ENCODE measurements around the gene SLC22A3. TPM values are rescaled to one million over a fixed set of nuclear protein-coding genes. Genes with fewer than 3 reads are reported as not detected.

SLC22A3 gene
- total RNA-seq, 3 donors from 2014 or later (not counting 1 experiment from before 2014, with no cell fraction given): not detected

DNA sequence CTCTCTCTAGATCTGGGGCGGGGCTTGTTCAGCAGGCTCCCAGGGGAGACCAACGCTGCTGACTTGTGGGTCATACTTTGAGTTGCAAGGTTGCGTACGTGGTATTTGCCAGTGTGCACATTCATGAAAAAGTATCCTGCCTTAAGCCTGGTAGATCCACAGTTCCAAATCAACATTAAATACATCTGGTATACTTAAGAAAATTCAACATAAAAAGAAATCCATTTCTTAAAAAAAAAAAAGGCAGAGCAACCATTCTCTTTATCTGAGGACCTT, 81.4 kb downstream of the SLC22A3 start:
- TF ChIP-seq, protein P1, sequence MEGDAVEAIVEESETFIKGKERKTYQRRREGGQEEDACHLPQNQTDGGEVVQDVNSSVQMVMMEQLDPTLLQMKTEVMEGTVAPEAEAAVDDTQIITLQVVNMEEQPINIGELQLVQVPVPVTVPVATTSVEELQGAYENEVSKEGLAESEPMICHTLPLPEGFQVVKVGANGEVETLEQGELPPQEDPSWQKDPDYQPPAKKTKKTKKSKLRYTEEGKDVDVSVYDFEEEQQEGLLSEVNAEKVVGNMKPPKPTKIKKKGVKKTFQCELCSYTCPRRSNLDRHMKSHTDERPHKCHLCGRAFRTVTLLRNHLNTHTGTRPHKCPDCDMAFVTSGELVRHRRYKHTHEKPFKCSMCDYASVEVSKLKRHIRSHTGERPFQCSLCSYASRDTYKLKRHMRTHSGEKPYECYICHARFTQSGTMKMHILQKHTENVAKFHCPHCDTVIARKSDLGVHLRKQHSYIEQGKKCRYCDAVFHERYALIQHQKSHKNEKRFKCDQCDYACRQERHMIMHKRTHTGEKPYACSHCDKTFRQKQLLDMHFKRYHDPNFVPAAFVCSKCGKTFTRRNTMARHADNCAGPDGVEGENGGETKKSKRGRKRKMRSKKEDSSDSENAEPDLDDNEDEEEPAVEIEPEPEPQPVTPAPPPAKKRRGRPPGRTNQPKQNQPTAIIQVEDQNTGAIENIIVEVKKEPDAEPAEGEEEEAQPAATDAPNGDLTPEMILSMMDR (IDR thresholded peaks at IDR 0.05): no peak
- Histone ChIP-seq H3K27me3 (ENCODE audit: control insufficient read depth, insufficient read depth, low read length) (peaks cover 7% of the 10 kb centered on the region), H3K9me3 (ENCODE audit: control insufficient read depth, insufficient read depth, low read length) (no peaks in the 10 kb centered on the region), H3K4me1 (ENCODE audit: control insufficient read depth, insufficient read depth, low read length) (no peaks in the 10 kb centered on the region), H3K4me3 (ENCODE audit: low read length) (no peak overlapping the region), H3K27ac (ENCODE audit: low read length) (no peak overlapping the region), H3K36me3 (ENCODE audit: control insufficient read depth, insufficient read depth, low read length) (no peaks in the 10 kb centered on the region)
- intact Hi-C loops (cut with micrococcal nuclease): no loop called here
- Mint-ChIP-seq H3K4me1 (peaks cover 9 to 11% of the 10 kb centered on the region in 2 donors), H3K27me3 (ENCODE audit: low read depth in 2 of 2) (peaks cover 20 to 21% of the 10 kb centered on the region in 2 donors), H3K9me3 (no peaks in the 10 kb centered on the region), H3K36me3 (no peaks in the 10 kb centered on the region), H3K27ac (no peak overlapping the region), H3K4me3 (no peak overlapping the region)
- ATAC-seq: no peak
- DNase-seq: no peak
- 58% methylated on average over 4 of the region's 4 CpGs for WGBS (ENCODE audit: insufficient coverage)

DNA sequence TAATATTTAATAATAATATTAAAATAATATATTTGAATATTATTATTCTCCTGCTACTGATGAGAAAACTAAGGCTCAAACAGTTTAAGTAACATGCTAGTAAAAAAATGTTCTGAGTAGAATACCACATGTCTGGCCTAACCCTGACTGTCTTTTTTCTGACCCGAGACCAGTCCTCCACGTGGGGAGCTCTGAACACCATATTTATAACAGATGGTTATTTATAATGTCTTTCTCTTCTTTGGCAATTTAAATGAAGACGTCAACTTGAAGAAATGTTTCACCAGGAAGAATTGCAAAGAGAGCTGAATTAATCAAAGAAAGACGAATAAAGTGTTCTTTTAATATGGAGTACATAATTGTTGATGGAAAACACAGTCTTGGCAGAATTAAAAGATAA, 82.0 kb downstream of the SLC22A3 start:
- Histone ChIP-seq H3K4me3 (ENCODE audit: low read length) (no peak overlapping the region), H3K9me3 (ENCODE audit: control insufficient read depth, insufficient read depth, low read length) (no peaks in the 10 kb centered on the region), H3K36me3 (ENCODE audit: control insufficient read depth, insufficient read depth, low read length) (no peaks in the 10 kb centered on the region), H3K27me3 (ENCODE audit: control insufficient read depth, insufficient read depth, low read length) (peaks cover 7% of the 10 kb centered on the region), H3K27ac (ENCODE audit: low read length) (no peak overlapping the region), H3K4me1 (ENCODE audit: control insufficient read depth, insufficient read depth, low read length) (no peaks in the 10 kb centered on the region)
- Mint-ChIP-seq H3K4me3 (no peak overlapping the region), H3K4me1 (peaks cover 9 to 11% of the 10 kb centered on the region in 2 donors), H3K36me3 (no peaks in the 10 kb centered on the region), H3K27ac (no peak overlapping the region), H3K27me3 (ENCODE audit: low read depth in 2 of 2) (peaks cover 21% of the 10 kb centered on the region in 2 donors), H3K9me3 (no peaks in the 10 kb centered on the region)
- TF ChIP-seq, protein P1 (IDR thresholded peaks at IDR 0.05): no peak
- WGBS (ENCODE audit: insufficient coverage): 85% methylated on average over 2 of the region's 4 CpGs
- ATAC-seq: no peak
- intact Hi-C loops (cut with micrococcal nuclease): no loop called here
- no peak for DNase-seq

DNA sequence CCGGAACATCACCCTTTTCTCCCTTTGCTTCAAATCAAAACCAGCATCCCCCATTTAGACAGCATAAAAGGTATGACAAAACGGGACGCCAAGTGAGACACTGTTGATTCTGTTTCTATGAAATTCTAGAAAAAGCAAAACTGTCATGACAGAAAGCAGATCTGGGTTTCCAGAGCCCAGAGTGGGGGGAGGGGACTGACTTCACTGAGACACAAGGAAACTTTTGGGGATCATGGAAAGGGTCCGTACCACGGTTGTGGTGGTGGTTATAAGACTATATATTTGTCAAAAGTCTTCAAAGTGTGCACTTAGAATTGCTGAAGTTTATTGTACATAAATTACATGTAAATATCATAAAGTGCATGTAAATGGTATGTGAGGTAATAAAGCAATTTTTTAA, 82.6 kb downstream of the SLC22A3 start:
- H3K4me1 ChIP-seq (ENCODE audit: control insufficient read depth, insufficient read depth, low read length): no peaks in the 10 kb centered on the region
- peaks cover 14 to 15% of the 10 kb centered on the region in 2 donors for H3K4me1 Mint-ChIP-seq
- peaks cover 7% of the 10 kb centered on the region for H3K27me3 ChIP-seq (ENCODE audit: control insufficient read depth, insufficient read depth, low read length)
- no peak overlapping the region for H3K4me3 ChIP-seq (ENCODE audit: low read length)
- no peak for ATAC-seq
- no peak for DNase-seq
- H3K27me3 Mint-ChIP-seq (ENCODE audit: low read depth in 2 of 2): peaks cover 25 to 27% of the 10 kb centered on the region in 2 donors
- no peak overlapping the region for H3K27ac ChIP-seq (ENCODE audit: low read length)
- H3K9me3 ChIP-seq (ENCODE audit: control insufficient read depth, insufficient read depth, low read length): no peaks in the 10 kb centered on the region
- 87% methylated on average over 5 of the region's 5 CpGs for WGBS (ENCODE audit: insufficient coverage)
- H3K36me3 Mint-ChIP-seq: no peaks in the 10 kb centered on the region
- intact Hi-C loops (cut with micrococcal nuclease): no loop called here
- no peaks in the 10 kb centered on the region for H3K9me3 Mint-ChIP-seq
- no peak overlapping the region for H3K27ac Mint-ChIP-seq
- no peaks in the 10 kb centered on the region for H3K36me3 ChIP-seq (ENCODE audit: control insufficient read depth, insufficient read depth, low read length)
- H3K4me3 Mint-ChIP-seq: no peak overlapping the region
- TF ChIP-seq, protein P1 (IDR thresholded peaks at IDR 0.05): no peak

DNA sequence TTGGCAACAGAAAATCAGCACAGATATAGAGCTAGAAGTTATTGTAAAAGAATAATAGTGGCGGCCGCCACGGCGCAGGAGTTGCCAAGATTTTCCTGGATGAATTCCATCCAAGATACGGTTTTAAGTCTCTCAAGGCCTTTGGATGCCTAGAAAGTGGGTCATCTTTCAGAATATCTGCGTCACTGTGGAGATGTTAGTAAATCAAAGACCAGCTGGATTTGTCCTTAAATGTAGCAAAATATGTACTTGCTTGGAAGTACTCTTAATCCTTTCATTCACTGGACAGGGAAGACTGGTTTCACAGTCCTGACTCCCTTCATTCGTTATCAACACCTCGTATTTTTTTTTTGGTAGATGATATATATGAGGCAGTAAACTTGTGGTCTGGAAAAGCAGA, 83.0 kb downstream of the SLC22A3 start:
- ATAC-seq: no peak
- H3K27ac ChIP-seq (ENCODE audit: low read length): no peak overlapping the region
- Mint-ChIP-seq H3K4me1 (peaks cover 17% of the 10 kb centered on the region in 2 donors), H3K36me3 (no peaks in the 10 kb centered on the region), H3K9me3 (no peaks in the 10 kb centered on the region), H3K27ac (no peak overlapping the region), H3K27me3 (ENCODE audit: low read depth in 2 of 2) (peaks cover 27 to 28% of the 10 kb centered on the region in 2 donors), H3K4me3 (no peak overlapping the region)
- intact Hi-C loops (cut with micrococcal nuclease): no loop called here
- H3K27me3 ChIP-seq (ENCODE audit: control insufficient read depth, insufficient read depth, low read length): peaks cover 7% of the 10 kb centered on the region
- H3K9me3 ChIP-seq (ENCODE audit: control insufficient read depth, insufficient read depth, low read length): no peaks in the 10 kb centered on the region
- DNase-seq: no peak
- TF ChIP-seq, protein P1 (IDR thresholded peaks at IDR 0.05): no peak
- no peak overlapping the region for H3K4me3 ChIP-seq (ENCODE audit: low read length)
- H3K4me1 ChIP-seq (ENCODE audit: control insufficient read depth, insufficient read depth, low read length): no peaks in the 10 kb centered on the region
- WGBS (ENCODE audit: insufficient coverage): 92% methylated on average over 6 of the region's 8 CpGs
- no peaks in the 10 kb centered on the region for H3K36me3 ChIP-seq (ENCODE audit: control insufficient read depth, insufficient read depth, low read length)
